Upper lobe of left lung (tissue), 6 donors: ENCODE measurements around the gene KCNIP1. TPM values are rescaled to one million over a fixed set of nuclear protein-coding genes. Genes with fewer than 3 reads are reported as not detected.

Source experiments
- ATAC-seq, 2 donors: fragments of 200-7000 bp; cut with Tn5 transposase; one replicate each; pipeline ENCODE4 v1.9.1; 2022; ENCODE audit warnings: mild to moderate bottlenecking in 2 of 2, moderate library complexity in 2 of 2; ENCODE audit not compliant: low FRiP score in 2 of 2
- DNase-seq, 2 donors: peaks; one replicate each; pipeline ENCODE4 v3.0.0-alpha.2; 2019 to 2020
- H3K27ac ChIP-seq, 4 donors: fragments of 200-600 bp; sonication (generic); one replicate each; pipeline ENCODE4 v1.5.1; 2016 to 2019
- H3K27me3 ChIP-seq, 4 donors: fragments of 200-600 bp; sonication (generic); one replicate each; pipeline ENCODE4 v1.5.1; 2017 to 2019
- H3K36me3 ChIP-seq, 4 donors: fragments of 200-600 bp; sonication (generic); one replicate each; pipeline ENCODE4 v1.5.1; 2016 to 2019
- H3K4me1 ChIP-seq, 4 donors: fragments of 200-600 bp; sonication (generic); one replicate each; pipeline ENCODE4 v1.5.1; 2018 to 2019
- H3K4me3 ChIP-seq, 4 donors: fragments of 200-600 bp; sonication (generic); one replicate each; pipeline ENCODE4 v1.5.1; 2017 to 2019; ENCODE audit warnings: mild to moderate bottlenecking in 2 of 4, moderate library complexity in 1 of 4
- H3K9me3 ChIP-seq, 4 donors: fragments of 200-600 bp; sonication (generic); one replicate each; pipeline ENCODE4 v1.5.1; 2018 to 2019
- EP300 ChIP-seq, 4 donors: sonication (generic); formaldehyde crosslinking; IDR thresholded peaks; one replicate each; pipeline ENCODE4 v1.5.1; 2017; ENCODE audit warnings: antibody characterized with exemption in 4 of 4, control low read depth in 2 of 4
- POLR2A ChIP-seq, 4 donors: fragments of 450-650 bp; IDR thresholded peaks; one replicate each; pipeline ENCODE4 v1.5.1; 2016 to 2017; ENCODE audit warnings: antibody characterized with exemption in 4 of 4, mild to moderate bottlenecking in 2 of 4
- POLR2AphosphoS5 ChIP-seq, 2 donors: sonication (generic); formaldehyde crosslinking; IDR thresholded peaks; one replicate each; pipeline ENCODE4 v1.5.1; 2017; ENCODE audit warnings: antibody characterized with exemption in 2 of 2
- WGBS, 2 donors: methylation state at CpG; one replicate each; pipeline ENCODE4 v1.1.5; 2017 to 2018; 5-methylcytosine and 5-hydroxymethylcytosine counted together
- total RNA-seq, 6 donors: library from RNA; depleted of rRNA in 4 of 6; stranded (reverse); fragments of >200 nt in 4 of 6; gene quantifications; one replicate each; pipeline versions ENCODE4 v1.1.0 to v1.2.1, GENCODE V29; 2016 to 2021
- TF ChIP-seq, protein P1 (sequence below), 6 experiments: fragments of 450-650 bp in 4 of 6; fragments of 200-600 bp in 2 of 6; sonication (generic) in 2 of 6; IDR thresholded peaks; one replicate each; pipeline ENCODE4 v1.5.1; 2016 to 2019; ENCODE audit warnings: antibody characterized with exemption in 6 of 6
- donor health status: DM: no; HTN: no; CAD: no; lungs with moderate emphysema.
- donor health status: DM: no; HTN: yes; CAD: no; lungs with severe emphysema.

The KCNIP1 gene
- total RNA-seq, 6 donors from 2014 or later = 1.9 to 3.3 (median 2.9) TPM; not detected in 1

DNA sequence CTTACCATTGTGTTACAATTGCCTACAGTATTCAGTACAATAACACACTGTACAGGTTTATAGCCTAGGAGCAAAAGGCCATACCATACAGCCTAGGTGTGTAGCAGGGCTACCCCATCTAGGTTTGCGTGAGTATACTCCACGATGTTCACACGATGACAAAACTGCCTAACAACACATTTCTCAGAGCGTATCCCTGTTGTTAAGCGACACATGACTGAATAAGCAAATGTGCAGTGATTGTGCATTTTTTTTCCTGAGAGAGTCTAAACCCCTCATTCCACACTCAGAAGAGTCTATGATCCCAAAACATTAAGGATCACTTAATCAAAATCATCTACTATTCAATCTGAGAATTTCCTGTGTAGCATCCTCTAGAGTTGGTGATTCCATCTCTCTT is 211.3 kb downstream of the KCNIP1 start:
- 93 to 99% methylated on average over 5 of the region's 5 CpGs for WGBS, 2 donors
- no peaks in the 10 kb centered on the region for H3K36me3 ChIP-seq
- ATAC-seq (no peak), DNase-seq (no peak)
- no peaks in the 10 kb centered on the region for H3K27me3 ChIP-seq
- H3K27ac ChIP-seq = no peak overlapping the region
- H3K9me3 ChIP-seq = peaks cover 0 to 6% (median 0%) of the 10 kb centered on the region in 4 donors
- H3K4me1 ChIP-seq = no peaks in the 10 kb centered on the region
- TF ChIP-seq POLR2A (IDR thresholded peaks at IDR 0.05) = no peak
- TF ChIP-seq EP300 (IDR thresholded peaks at IDR 0.05) = no peak
- no peak for TF ChIP-seq POLR2AphosphoS5 (IDR thresholded peaks at IDR 0.05)
- H3K4me3 ChIP-seq = no peak overlapping the region

DNA sequence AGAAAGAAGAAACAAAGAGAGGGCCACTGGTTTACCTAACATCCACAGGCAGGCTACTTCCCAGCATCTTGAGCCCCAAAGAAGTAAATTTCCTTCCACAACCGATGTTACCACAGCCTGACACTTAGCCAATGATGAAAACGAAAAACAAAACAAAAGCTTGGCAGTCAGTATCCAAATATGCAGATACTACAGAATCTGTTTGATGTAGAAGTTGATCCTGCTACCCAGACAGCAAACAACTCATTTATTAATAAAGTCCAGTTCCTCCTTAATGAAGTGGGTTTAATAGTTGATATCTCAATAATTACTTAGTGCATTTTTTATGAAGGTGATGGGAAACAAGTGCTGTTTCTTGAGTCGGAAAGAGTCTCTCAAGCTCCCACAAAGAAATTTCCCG is 212.6 kb downstream of the KCNIP1 start:
- no peak overlapping the region for H3K27ac ChIP-seq
- no peak for DNase-seq
- WGBS, 2 donors = 34 to 35% methylated on average over 4 of the region's 4 CpGs

DNA sequence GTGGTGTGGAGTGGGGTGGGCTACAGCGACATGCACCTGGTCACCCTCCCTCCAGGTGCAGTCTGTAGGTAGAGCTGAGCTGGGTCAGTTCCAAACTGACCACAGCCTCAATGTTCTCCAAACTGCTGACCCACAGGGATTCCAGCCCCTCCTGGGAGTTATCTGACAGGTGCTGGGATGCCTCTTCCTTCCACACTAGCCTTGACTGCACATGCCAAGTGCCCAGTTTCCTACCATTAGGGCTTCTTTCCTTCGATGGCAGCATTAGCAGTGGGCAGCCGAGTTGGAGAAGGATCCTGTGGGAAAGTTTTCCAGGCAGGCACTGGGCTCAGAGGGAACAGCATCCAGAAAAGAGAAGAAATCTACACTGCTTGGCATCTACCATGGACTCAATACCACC is 215.7 kb downstream of the KCNIP1 start:
- ATAC-seq = no peak
- no peak overlapping the region for H3K4me3 ChIP-seq
- TF ChIP-seq POLR2A (IDR thresholded peaks at IDR 0.05) = no peak
- no peak for TF ChIP-seq POLR2AphosphoS5 (IDR thresholded peaks at IDR 0.05)
- no peak for TF ChIP-seq EP300 (IDR thresholded peaks at IDR 0.05)
- TF ChIP-seq, protein P1, sequence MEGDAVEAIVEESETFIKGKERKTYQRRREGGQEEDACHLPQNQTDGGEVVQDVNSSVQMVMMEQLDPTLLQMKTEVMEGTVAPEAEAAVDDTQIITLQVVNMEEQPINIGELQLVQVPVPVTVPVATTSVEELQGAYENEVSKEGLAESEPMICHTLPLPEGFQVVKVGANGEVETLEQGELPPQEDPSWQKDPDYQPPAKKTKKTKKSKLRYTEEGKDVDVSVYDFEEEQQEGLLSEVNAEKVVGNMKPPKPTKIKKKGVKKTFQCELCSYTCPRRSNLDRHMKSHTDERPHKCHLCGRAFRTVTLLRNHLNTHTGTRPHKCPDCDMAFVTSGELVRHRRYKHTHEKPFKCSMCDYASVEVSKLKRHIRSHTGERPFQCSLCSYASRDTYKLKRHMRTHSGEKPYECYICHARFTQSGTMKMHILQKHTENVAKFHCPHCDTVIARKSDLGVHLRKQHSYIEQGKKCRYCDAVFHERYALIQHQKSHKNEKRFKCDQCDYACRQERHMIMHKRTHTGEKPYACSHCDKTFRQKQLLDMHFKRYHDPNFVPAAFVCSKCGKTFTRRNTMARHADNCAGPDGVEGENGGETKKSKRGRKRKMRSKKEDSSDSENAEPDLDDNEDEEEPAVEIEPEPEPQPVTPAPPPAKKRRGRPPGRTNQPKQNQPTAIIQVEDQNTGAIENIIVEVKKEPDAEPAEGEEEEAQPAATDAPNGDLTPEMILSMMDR (IDR thresholded peaks at IDR 0.05) = no peak
- H3K27me3 ChIP-seq = no peaks in the 10 kb centered on the region
- H3K27ac ChIP-seq = no peak overlapping the region
- DNase-seq = no peak
- no peaks in the 10 kb centered on the region for H3K9me3 ChIP-seq
- no peaks in the 10 kb centered on the region for H3K36me3 ChIP-seq
- no peaks in the 10 kb centered on the region for H3K4me1 ChIP-seq
- WGBS, 2 donors = 81 to 92% methylated on average over 3 of the region's 3 CpGs

More for the DNA sequence above, 212.6 kb downstream of the KCNIP1 start:
- no peak for TF ChIP-seq POLR2A (IDR thresholded peaks at IDR 0.05)
- TF ChIP-seq EP300 (IDR thresholded peaks at IDR 0.05) = no peak
- TF ChIP-seq POLR2AphosphoS5 (IDR thresholded peaks at IDR 0.05) = no peak
- TF ChIP-seq, protein P1 (IDR thresholded peaks at IDR 0.05) = no peak
- Histone ChIP-seq H3K9me3 (no peaks in the 10 kb centered on the region), H3K4me3 (no peak overlapping the region), H3K36me3 (no peaks in the 10 kb centered on the region), H3K27me3 (no peaks in the 10 kb centered on the region), H3K4me1 (no peaks in the 10 kb centered on the region)
- no peak for ATAC-seq

DNA sequence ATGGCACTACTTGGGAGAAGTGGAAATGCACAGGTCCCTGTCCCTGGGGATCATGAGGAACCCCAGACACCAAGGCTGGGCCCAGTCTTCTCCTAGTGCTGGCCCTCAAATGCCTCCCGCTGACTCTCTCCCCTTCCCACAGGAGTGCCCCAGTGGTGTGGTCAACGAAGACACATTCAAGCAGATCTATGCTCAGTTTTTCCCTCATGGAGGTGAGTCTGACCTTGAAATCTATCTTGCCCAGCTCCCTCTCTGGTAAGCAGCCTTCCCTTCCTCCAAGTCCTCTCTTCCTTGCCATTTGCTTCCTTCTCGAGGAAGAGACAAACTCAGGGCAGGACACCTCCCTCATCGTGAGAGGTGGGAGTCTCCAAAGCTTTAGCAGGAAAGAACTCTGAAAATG is 216.4 kb downstream of the KCNIP1 start:
- ATAC-seq (no peak), DNase-seq (no peak)
- H3K27ac ChIP-seq = no peak overlapping the region
- 79 to 86% methylated on average over 4 of the region's 4 CpGs for WGBS, 2 donors
- TF ChIP-seq POLR2AphosphoS5 (IDR thresholded peaks at IDR 0.05) (no peak), POLR2A (IDR thresholded peaks at IDR 0.05) (no peak), EP300 (IDR thresholded peaks at IDR 0.05) (no peak)
- TF ChIP-seq, protein P1 (IDR thresholded peaks at IDR 0.05) = no peak
- no peaks in the 10 kb centered on the region for H3K9me3 ChIP-seq
- no peaks in the 10 kb centered on the region for H3K27me3 ChIP-seq
- H3K4me3 ChIP-seq = no peak overlapping the region
- H3K4me1 ChIP-seq = no peaks in the 10 kb centered on the region
- H3K36me3 ChIP-seq = no peaks in the 10 kb centered on the region

DNA sequence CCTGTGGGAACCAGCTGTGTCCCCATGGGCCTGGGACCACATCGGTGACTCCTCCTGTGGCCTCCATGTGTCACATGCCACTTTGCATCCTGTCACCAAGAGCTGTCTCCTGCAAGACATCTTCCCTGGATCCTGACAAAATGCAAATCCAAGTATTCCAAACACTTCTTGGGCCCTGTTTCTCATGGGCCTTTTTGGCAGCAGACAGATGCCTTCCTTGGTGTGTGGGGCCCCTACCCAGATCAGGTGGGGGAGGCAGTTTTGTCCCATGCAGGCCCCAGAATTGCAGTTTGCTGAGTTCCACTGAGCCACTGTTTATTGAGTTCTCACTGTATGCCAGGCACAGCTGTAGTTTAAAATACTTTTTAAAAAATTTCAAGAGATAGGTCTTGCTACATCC is 217.2 kb downstream of the KCNIP1 start:
- peak in 1 of 2 donors; percentile 0 for DNase-seq
- H3K9me3 ChIP-seq = no peaks in the 10 kb centered on the region
- ATAC-seq = no peak
- TF ChIP-seq, protein P1 (IDR thresholded peaks at IDR 0.05) = no peak
- TF ChIP-seq POLR2AphosphoS5 (IDR thresholded peaks at IDR 0.05) (no peak), POLR2A (IDR thresholded peaks at IDR 0.05) (no peak), EP300 (IDR thresholded peaks at IDR 0.05) (no peak)
- no peak overlapping the region for H3K4me3 ChIP-seq
- no peaks in the 10 kb centered on the region for H3K27me3 ChIP-seq
- WGBS, 2 donors = 76% methylated on average over 1 of the region's 1 CpG; no CpG with 5 or more reads in 1 of the 2 donors
- no peak overlapping the region for H3K27ac ChIP-seq
- H3K4me1 ChIP-seq = no peaks in the 10 kb centered on the region
- no peaks in the 10 kb centered on the region for H3K36me3 ChIP-seq
